ENCODE measurements around the gene PBX3. TPM values are rescaled to one million over a fixed set of nuclear protein-coding genes. Genes with fewer than 3 reads are reported as not detected.

PBX3 gene
- total RNA-seq, 1 donor from 2014 or later: 48.6 TPM

DNA sequence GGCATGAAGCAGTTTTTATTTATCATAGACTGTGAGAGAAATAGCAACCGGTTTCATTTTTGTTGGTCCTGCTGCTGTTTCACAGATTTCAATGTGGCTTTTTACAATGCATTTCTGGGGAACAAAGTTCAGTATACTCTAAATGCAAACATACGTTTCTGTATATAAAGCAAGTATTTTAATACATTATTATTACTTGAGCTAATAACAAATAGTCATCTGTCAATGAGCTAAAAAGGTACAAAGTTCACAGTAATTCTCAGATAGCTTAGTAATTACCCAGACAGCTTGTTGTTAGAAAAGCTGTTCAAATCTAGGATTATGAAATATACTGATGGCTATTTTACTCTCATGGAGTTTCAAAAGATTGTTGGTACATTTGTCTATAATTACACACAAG is 50.8 kb downstream of the PBX3 start:
- Histone ChIP-seq H3K9me3 (no peaks in the 10 kb centered on the region), H3K4me3 (no peak overlapping the region), H3K4me1 (peaks cover 7% of the 10 kb centered on the region), H3K36me3 (no peaks in the 10 kb centered on the region), H3K27me3 (no peaks in the 10 kb centered on the region), H3K27ac (no peak overlapping the region)
- DNase-seq: no peak
- intact Hi-C loops (cut with DNase I): no loop called here
- no peak for ATAC-seq
- TF ChIP-seq, protein P1, sequence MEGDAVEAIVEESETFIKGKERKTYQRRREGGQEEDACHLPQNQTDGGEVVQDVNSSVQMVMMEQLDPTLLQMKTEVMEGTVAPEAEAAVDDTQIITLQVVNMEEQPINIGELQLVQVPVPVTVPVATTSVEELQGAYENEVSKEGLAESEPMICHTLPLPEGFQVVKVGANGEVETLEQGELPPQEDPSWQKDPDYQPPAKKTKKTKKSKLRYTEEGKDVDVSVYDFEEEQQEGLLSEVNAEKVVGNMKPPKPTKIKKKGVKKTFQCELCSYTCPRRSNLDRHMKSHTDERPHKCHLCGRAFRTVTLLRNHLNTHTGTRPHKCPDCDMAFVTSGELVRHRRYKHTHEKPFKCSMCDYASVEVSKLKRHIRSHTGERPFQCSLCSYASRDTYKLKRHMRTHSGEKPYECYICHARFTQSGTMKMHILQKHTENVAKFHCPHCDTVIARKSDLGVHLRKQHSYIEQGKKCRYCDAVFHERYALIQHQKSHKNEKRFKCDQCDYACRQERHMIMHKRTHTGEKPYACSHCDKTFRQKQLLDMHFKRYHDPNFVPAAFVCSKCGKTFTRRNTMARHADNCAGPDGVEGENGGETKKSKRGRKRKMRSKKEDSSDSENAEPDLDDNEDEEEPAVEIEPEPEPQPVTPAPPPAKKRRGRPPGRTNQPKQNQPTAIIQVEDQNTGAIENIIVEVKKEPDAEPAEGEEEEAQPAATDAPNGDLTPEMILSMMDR (IDR thresholded peaks at IDR 0.05): no peak

DNA sequence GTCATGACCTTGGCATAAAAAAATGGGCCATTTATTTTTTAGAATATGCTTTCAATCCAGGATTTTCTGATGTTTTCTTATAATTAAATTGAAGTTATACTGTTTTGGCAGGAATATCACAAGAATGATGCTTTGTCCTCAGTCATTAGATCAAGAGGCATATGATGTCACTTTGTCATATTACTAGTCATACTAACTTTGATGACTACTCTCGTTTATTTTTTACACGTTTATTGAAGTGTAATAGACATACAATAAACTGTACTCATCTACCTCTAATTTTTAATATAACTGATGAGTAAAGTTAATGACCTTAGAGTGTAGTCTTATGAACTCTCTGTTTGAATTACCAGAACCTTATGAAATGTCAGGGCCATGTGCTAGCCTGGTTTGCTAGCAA is 56.4 kb downstream of the PBX3 start:
- DNase-seq: no peak
- Histone ChIP-seq H3K27me3 (no peaks in the 10 kb centered on the region), H3K4me3 (no peak overlapping the region), H3K36me3 (no peaks in the 10 kb centered on the region), H3K9me3 (no peaks in the 10 kb centered on the region), H3K27ac (no peak overlapping the region), H3K4me1 (no peaks in the 10 kb centered on the region)
- TF ChIP-seq, protein P1 (IDR thresholded peaks at IDR 0.05): no peak
- no peak for ATAC-seq
- intact Hi-C loops (cut with DNase I): no loop called here

DNA sequence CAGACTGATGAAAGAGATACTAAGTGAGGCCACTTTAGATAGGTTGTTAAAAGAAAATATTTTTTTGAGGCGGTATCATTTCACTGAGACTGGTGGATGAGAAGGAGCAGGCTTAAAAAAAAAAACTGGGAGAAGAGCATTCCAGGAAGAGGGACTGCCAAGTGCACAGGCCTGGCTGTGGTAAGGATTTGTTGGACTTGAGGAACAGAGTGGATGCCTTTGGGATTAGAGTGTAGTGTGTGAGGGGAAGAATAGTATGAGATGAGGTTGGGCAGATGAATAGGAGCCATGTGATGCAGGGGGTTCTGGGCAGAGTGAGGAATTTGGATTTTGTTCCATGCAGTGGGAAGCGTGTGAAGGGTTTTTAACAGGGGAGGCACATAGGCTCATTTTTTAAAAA is 57.9 kb downstream of the PBX3 start:
- ATAC-seq: no peak
- no peak for DNase-seq
- no peak overlapping the region for H3K27ac ChIP-seq
- intact Hi-C loops (cut with DNase I): no loop called here
- H3K4me3 ChIP-seq: no peak overlapping the region
- no peaks in the 10 kb centered on the region for H3K27me3 ChIP-seq
- no peaks in the 10 kb centered on the region for H3K36me3 ChIP-seq
- H3K9me3 ChIP-seq: no peaks in the 10 kb centered on the region
- TF ChIP-seq, protein P1 (IDR thresholded peaks at IDR 0.05): no peak
- no peaks in the 10 kb centered on the region for H3K4me1 ChIP-seq

DNA sequence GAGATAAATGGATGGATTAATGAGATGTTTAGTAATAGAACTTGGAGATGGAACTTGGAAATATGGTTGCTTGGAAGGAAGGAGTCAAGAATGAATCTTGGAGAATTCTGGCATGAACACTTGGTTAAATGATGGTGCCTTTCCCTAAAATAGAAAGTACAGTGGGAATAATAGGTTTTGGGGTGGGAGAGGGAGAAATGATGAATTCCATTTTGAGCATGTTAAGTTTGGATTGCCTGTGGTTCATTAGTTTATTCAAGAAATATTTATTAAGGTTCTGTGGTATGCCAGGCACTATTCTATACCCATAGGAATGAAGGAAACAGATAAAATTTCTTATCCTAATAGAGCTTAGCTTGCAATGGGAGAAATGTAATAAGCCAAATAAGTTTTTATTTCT is 58.4 kb downstream of the PBX3 start:
- H3K9me3 ChIP-seq: no peaks in the 10 kb centered on the region
- H3K4me1 ChIP-seq: no peaks in the 10 kb centered on the region
- DNase-seq (no peak), ATAC-seq (no peak)
- no peak overlapping the region for H3K27ac ChIP-seq
- H3K36me3 ChIP-seq: no peaks in the 10 kb centered on the region
- H3K4me3 ChIP-seq: no peak overlapping the region
- intact Hi-C loops (cut with DNase I): no loop called here
- H3K27me3 ChIP-seq: no peaks in the 10 kb centered on the region
- TF ChIP-seq, protein P1 (IDR thresholded peaks at IDR 0.05): no peak

DNA sequence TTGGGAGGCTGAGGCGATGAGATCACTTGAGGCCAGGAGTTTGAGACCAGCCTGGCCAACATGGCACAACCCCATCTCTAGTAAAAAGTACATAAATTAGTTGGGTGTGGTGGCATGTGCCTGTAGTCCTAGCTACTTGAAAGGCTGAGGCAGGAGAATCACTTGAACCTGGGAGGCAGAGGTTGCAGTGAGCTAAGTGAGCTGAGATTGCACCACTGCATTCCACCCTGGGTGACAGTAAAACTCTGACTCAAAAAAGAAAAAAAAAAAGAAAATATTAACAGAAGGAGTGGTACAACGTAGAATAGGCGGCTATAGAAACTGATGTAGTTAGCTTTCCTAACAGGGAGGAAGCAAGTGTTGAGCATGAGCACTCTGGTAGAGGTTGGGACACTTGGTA is 59.9 kb downstream of the PBX3 start:
- Histone ChIP-seq H3K4me3 (no peak overlapping the region), H3K4me1 (no peaks in the 10 kb centered on the region), H3K9me3 (no peaks in the 10 kb centered on the region), H3K27me3 (no peaks in the 10 kb centered on the region), H3K36me3 (no peaks in the 10 kb centered on the region), H3K27ac (no peak overlapping the region)
- peak; percentile 69 for ATAC-seq
- DNase-seq: no peak
- TF ChIP-seq, protein P1 (IDR thresholded peaks at IDR 0.05): no peak
- intact Hi-C loops (cut with DNase I): no loop called here

DNA sequence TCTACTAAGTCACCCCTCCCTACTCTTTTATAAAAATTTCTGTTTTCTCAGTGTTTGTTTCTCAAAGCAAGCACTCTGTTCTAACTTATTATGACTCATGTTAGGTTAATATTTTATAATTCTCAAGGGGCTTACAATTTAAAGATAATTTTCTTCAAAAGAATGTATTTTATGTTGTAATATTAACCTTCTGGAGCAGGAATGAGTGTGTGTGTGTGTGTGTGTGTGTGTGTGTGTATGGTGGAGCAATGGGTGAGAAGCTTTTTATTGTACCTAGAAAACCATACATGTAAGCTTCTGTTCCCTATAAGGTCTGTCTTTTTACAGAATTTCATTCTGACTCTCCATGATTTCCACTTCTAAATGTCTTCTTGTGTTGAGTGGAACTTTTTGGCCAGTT is 63.0 kb downstream of the PBX3 start:
- Histone ChIP-seq H3K9me3 (no peaks in the 10 kb centered on the region), H3K27me3 (no peaks in the 10 kb centered on the region), H3K36me3 (no peaks in the 10 kb centered on the region), H3K27ac (no peak overlapping the region), H3K4me1 (no peaks in the 10 kb centered on the region), H3K4me3 (no peak overlapping the region)
- ATAC-seq: no peak
- no peak for DNase-seq
- intact Hi-C loops (cut with DNase I): no loop called here
- TF ChIP-seq, protein P1 (IDR thresholded peaks at IDR 0.05): no peak

All from upper lobe of right lung (tissue), 1 donor.